RPMI7951 (cell line): Measurements from ENCODE around the gene BRD8. TPM values are rescaled to one million over a fixed set of nuclear protein-coding genes. Genes with fewer than 3 reads are reported as not detected.

Experiments
- DNase-seq: peaks from one replicate; pipeline ENCODE4 v3.0.0-alpha.2; 2012; ENCODE audit warnings: low read depth
- total RNA-seq: library from RNA; depleted of rRNA; stranded (reverse); fragments of >200 nt; shearing (Covaris generic); gene quantifications from 2 replicates; pipeline ENCODE4 v1.2.3, GENCODE V29; 2014; rRNA removed

Gene BRD8
- total RNA-seq, 1 experiment from 2014 or later: 48.4 TPM

DNA sequence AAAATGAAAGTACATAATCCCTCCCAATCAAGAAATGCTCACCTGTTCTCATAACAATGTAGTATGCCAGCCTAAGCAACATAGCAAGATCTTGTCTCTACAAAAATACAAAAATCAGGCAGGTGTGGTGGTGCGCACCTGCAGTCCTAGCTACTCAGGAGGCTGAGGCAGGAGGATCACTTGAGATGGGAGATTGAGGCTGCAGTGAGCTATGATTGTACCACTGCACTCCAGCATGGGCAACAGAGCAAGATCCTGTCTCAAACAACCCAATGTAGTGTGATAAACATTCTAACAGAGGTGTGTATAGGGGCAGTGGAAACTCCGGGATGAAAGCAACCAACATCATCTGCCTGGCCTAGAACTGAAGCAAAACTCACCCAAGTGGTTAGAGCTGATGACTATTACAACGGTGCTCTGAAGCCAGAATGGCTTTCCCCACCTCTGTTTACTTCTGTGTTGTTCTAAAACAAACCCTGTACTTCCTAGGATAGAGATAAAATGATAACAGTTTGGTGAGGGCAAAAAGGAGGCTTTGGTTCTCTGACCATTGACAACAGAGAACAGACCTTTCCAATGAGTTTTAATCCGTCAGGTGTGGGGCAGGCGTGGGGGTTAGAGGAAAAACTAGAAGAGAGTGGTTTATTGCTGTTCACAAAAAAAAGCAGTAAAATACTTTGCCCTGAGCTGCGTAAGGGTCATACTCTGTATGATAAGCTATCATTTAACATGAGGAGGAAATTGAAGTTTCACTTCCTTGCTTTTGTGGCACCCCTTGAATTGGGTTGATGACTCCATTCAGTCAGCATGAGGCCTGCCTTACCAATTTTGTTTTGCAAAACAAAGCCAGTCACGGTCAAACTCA lies 75.7 kb downstream of the BRD8 start:
- no peak for DNase-seq

DNA sequence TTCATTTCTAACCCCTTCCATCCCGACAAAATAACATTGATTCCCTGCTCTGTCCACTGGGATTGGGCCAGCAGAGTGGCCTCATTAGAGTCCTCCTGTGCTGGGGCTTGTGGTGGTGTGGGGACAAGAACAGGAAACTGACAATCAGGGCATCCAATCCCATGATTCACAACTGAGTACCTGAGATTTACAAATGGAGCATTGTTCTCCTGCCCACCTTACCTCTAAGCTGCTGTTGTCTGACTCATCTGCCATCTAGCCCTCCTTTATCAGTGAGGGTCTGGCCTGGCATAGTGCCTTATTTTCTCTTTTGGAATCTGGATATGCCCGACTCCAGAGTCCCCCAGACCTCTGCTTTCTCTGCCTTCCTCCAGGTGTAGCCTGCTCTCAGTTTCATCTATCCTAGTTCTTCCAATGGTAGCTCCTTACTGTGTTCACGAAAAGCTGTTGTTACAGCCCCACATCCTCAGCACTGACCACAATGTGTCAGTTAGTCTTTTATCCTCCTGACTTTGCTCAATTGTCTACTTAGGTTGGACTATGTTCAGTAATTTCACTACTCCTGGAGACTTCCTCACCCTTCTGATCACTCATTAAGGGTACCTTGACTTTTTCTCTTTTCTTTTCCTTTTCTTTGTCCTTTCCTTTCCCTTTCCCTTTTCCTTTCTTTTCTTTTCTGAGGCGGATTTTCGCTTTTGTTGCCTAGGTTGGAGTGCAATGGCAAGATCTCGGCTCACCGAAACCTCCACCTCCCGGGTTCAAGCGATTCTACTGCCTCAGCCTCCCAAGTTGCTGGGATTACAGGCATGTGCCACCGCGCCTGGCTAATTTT lies 81.2 kb downstream of the BRD8 start:
- DNase-seq: no peak

DNA sequence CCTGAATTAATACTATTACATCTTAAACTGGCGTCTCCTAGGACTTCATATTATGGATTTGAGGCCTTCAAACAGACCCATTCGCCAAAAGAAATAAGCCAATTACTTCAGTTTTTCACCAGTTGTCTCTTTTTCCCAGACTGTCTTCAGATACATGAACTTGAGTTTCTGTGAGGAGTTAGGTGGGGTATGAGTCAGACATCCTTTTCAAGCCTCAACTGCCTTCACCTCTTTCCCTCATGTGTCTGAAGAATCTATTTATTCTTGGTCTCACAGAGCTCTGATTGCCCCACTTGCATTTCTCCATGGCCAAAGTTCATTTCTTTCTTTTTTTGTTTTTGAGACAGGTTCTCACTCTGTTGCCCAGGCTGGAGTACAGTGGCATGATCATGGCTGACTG lies 82.1 kb downstream of the BRD8 start:
- DNase-seq: no peak

DNA sequence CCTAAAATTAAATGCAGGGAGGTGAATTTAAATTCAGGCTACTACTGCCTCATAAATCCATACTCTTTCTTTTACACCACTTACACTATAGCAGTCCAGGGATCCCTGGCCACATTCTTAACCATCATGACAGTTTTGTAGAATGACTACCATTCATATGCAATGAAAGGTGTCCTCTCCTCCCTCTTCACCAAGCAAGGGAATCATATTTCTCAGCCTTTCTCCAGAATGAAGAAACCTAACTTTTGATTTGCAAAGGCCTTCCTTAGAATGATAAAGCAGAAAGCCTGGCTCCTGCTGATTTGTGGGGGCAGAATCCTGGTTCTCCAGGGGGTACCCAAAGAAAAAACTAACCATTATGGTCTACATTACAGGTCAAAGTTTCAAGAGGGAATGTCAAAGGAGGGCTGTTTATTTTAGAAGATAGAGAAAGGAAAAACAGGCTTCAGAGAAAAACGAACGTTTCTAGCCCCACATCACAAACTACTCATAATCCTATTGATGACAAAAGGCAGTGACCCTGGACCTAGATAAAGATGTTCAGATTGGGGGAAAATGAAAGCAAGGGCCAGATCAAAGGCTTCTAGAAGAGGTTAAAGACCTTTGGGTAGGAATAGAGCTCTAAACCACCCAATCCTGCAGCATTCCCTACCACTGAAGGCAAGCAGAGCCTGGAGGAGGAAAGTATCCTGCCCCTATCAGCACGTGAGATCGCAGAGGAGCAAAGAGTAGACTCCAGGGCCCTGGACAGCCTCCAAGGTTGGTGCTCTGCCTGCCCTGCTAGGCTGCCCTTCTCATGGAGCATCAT lies 83.1 kb downstream of the BRD8 start:
- no peak for DNase-seq

DNA sequence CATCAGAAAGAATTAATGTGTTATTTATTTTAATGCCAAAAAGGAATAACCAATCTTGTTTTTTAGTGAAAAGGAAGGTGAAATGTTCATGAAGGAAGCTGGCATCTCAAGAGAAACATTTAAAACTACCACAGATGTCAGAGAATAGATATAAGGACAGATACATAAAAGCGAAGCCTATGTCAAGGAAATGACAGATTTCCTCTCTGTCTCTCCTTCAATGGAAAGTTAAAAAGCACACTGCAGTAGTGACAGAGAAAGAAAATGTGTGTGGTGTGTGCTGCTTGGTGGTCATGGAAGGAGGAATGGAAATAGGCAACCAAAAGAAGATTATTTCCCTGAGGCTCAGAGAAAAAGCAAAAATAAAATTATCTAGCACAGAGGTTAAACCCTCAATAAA lies 85.4 kb downstream of the BRD8 start:
- no peak for DNase-seq

DNA sequence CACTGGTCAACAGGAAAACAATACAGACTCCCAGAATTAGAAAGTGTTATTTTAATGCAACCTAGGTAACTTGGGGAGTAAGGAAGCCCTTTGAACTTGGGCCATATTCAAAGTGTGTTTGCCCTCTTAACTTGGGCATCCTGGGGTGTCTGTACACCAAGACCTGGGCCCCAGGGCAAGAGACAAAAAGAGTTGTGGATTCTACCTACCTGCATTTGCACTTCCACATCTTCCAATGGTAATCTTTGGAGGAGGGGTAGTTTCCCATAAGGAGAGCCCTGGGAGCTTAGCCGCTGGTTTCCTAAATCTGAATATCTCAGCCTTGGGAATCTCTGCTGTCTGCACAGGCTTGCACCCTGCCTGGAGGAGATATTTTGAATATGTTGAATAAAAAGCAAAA lies 86.1 kb downstream of the BRD8 start:
- no peak for DNase-seq

DNA sequence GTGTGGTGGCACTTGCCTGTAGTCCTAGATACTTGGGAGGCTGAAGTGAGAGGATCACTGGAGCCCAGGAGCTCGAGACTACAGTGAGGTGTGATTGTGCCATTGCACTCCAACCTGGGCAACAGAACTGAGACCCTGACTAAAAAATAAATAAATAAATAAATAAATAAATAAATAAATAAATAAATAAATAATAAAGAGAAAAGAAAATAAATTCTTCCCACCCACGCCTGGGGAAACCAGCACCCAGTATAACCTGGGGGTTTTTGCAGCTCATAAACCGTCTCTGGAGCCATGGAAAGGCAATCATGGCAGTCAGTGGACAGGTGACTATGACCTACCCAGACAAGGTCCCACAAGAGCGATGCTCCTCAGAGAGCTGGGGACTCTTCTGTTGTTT lies 86.7 kb downstream of the BRD8 start:
- no peak for DNase-seq

Other genes starting within 250 kb of the BRD8 start
- gene FAM13B, start 145.6 kb downstream of the BRD8 start, total RNA-seq: 6.2 and 6.4 TPM in 2 replicates
- gene WNT8A, start 94.6 kb downstream of the BRD8 start, total RNA-seq: not detected in 2 replicates
- 0.29 and 0.36 TPM in 2 replicates for gene NME5, start 39.2 kb downstream of the BRD8 start, total RNA-seq
- 161 and 183 TPM in 2 replicates for gene KIF20A, start 482 bp upstream of the BRD8 start, total RNA-seq
- gene CDC23, start 34.7 kb upstream of the BRD8 start, total RNA-seq: 26.2 and 35.2 TPM in 2 replicates
- gene GFRA3, start 96.0 kb upstream of the BRD8 start, total RNA-seq: not detected in 2 replicates
- gene CDC25C, start 153.2 kb upstream of the BRD8 start, total RNA-seq: 24.4 and 28.3 TPM in 2 replicates
- gene FAM53C, start 159.6 kb upstream of the BRD8 start, total RNA-seq: 34.8 and 35.1 TPM in 2 replicates
- gene KDM3B, start 174.1 kb upstream of the BRD8 start, total RNA-seq: 20.7 and 24.0 TPM in 2 replicates